Stimulated activated CD4-positive, alpha-beta T cell treated with anti-CD3 and anti-CD28 coated beads, Interleukin-1b, Interleukin-23, amount 100 ng/mL, for 24 hours (primary cell): ENCODE results near the gene PHEX.
"Not testable (repeated sequence)": the region's sequence is repeated elsewhere in the genome, so short reads cannot be mapped to it uniquely, and the experiment has no call there.

ENCODE experiments used
- DNase-seq, 4 experiments: peaks; one replicate each; pipeline ENCODE4 v3.0.0-alpha.2; 2020; ENCODE audit warnings: low read depth in 4 of 4, low spot score in 1 of 4

PHEX gene

GRCh38 chrX:22220941-22221340 is 188.8 kb downstream of the PHEX start:
- no peak for DNase-seq

- no peak for DNase-seq
Observed at GRCh38 chrX:22234380-22234779, 202.3 kb downstream of the PHEX start.

- DNase-seq: no peak
Observed at GRCh38 chrX:22237479-22237878, 205.4 kb downstream of the PHEX start.

- DNase-seq: no peak
Observed at GRCh38 chrX:22246620-22247019, 214.5 kb downstream of the PHEX start.

- DNase-seq: no peak
Observed at GRCh38 chrX:22247169-22247568, 215.0 kb downstream of the PHEX start.

GRCh38 chrX:22248401-22248800 is 216.3 kb downstream of the PHEX start:
- no peak for DNase-seq

- DNase-seq: no peak
Observed at GRCh38 chrX:22249371-22249770, 217.2 kb downstream of the PHEX start.

GRCh38 chrX:22268706-22269105 is 236.6 kb downstream of the PHEX start:
- DNase-seq: no peak

GRCh38 chrX:22272613-22273012 is 240.5 kb downstream of the PHEX start, which contains the start of gene CBLL2:
Gene CBLL2, plus strand, starts transcription at chrX:22272913. Its CDS starts 79 bp downstream, at chrX:22272992.
- no peak for DNase-seq

- DNase-seq: no peak
Observed at GRCh38 chrX:22273714-22274317, 241.7 kb downstream of the PHEX start.

GRCh38 chrX:22276781-22277180 is 244.7 kb downstream of the PHEX start:
- DNase-seq: no peak

GRCh38 chrX:22278375-22278774 is 246.2 kb downstream of the PHEX start:
- DNase-seq: no peak

GRCh38 chrX:22289209-22289608 is 257.1 kb downstream of the PHEX start:
- DNase-seq: not testable (repeated sequence)

GRCh38 chrX:22296871-22297270 is 264.7 kb downstream of the PHEX start:
- no peak for DNase-seq

GRCh38 chrX:22300130-22300529 is 268.0 kb downstream of the PHEX start:
- DNase-seq: no peak
